Heart left ventricle (tissue), 16 donors: ENCODE results near the gene EHD4. TPM values are rescaled to one million over a fixed set of nuclear protein-coding genes. Genes with fewer than 3 reads are reported as not detected.

Experiments
- ATAC-seq, 4 donors: fragments of 200-7000 bp; cut with Tn5 transposase; one replicate each; pipeline ENCODE4 v1.9.1; 2020 to 2022; ENCODE audit warnings: moderate library complexity in 4 of 4, mild to moderate bottlenecking in 3 of 4, moderate number of reproducible peaks in 1 of 4
- DNase-seq, 5 donors: peaks; one replicate each; pipeline ENCODE4 v3.0.0-alpha.2; 2020
- H3K27ac ChIP-seq, 12 donors: fragments of 200-600 bp; sonication (generic) in 4 of 12; one replicate each; pipeline versions ENCODE4 v1.5.0 to v1.8.0; 2016 to 2022; ENCODE audit warnings: mild to moderate bottlenecking in 2 of 12
- H3K27me3 ChIP-seq, 9 donors: fragments of 200-600 bp; sonication (generic) in 2 of 9; one replicate each; pipeline versions ENCODE4 v1.5.1 to v1.8.0; 2016 to 2022; ENCODE audit warnings: mild to moderate bottlenecking in 3 of 9
- H3K36me3 ChIP-seq, 9 donors: fragments of 200-600 bp; sonication (generic) in 2 of 9; one replicate each; pipeline versions ENCODE4 v1.5.0 to v1.8.0; 2018 to 2022; ENCODE audit warnings: mild to moderate bottlenecking in 2 of 9
- H3K4me1 ChIP-seq, 12 donors: fragments of 200-600 bp; sonication (generic) in 4 of 12; one replicate each; pipeline versions ENCODE4 v1.5.0 to v1.8.0; 2016 to 2022; ENCODE audit warnings: mild to moderate bottlenecking in 3 of 12
- H3K4me3 ChIP-seq, 12 donors: fragments of 200-600 bp; sonication (generic) in 4 of 12; one replicate each; pipeline versions ENCODE4 v1.5.0 to v1.8.0; 2017 to 2022; ENCODE audit warnings: mild to moderate bottlenecking in 9 of 12, moderate library complexity in 4 of 12
- H3K9me3 ChIP-seq, 12 donors: fragments of 200-600 bp; sonication (generic) in 4 of 12; one replicate each; pipeline versions ENCODE4 v1.5.0 to v1.8.0; 2016 to 2022; ENCODE audit warnings: mild to moderate bottlenecking in 1 of 12
- CTCF ChIP-seq, 12 donors: fragments of 200-600 bp; sonication (generic) in 4 of 12; IDR thresholded peaks; one replicate each; pipeline versions ENCODE4 v1.5.0 to v1.8.0; 2018 to 2022; ENCODE audit warnings: antibody characterized with exemption in 12 of 12, mild to moderate bottlenecking in 5 of 12
- POLR2A ChIP-seq, 2 donors: fragments of 450-650 bp; IDR thresholded peaks; one replicate each; pipeline ENCODE4 v1.6.1; 2017; ENCODE audit warnings: antibody characterized with exemption in 2 of 2, mild to moderate bottlenecking in 2 of 2, moderate library complexity in 2 of 2
- WGBS, 4 donors: extraction: QIAGEN DNeasy Blood & Tissue Kit in 2 of 4; methylation state at CpG; one replicate each; pipeline versions ENCODE4 v1.1.5 to v1.1.7; 2013 to 2018; 5-methylcytosine and 5-hydroxymethylcytosine counted together
- intact Hi-C, 10 donors: fragments of 100-400 bp; cut with DNase I; formaldehyde crosslinking; loops; one replicate each; pipeline versions ENCODE4 v1.11.1 to v1.14.2; 2022
- polyA plus RNA-seq, 2 donors: library from polyadenylated mRNA; stranded (reverse); fragments of 200-250 nt; gene quantifications; one replicate each; pipeline ENCODE4 v1.2.3, GENCODE V29; 2013
- total RNA-seq, 9 donors: library from RNA; depleted of rRNA in 2 of 9; stranded (reverse); fragments of >200 nt in 2 of 9; fragmentation: NEBNext Ultra II Directional in 3 of 9; extraction: Animal tissue kit (Norgen Biotek cat#: 25700) in 3 of 9; gene quantifications; one replicate each; pipeline versions ENCODE4 v1.1.0 to v1.2.4, GENCODE V29; 2016 to 2023
- donor health status: ischemic (EF 13 %, LVEDD 7.1; RV severe dilation, severe dysfunction).
- donor health status: healthy with polysubstance abuse.
- donor health status: DM: no; HTN: yes; CAD: no.
- donor health status: DM: no; HTN: no; CAD: no.
- donor health status: ischemic (EF 25% LVEDD 6.9; RV normal size, moderate dysfunction).
- donor health status: ischemic (EF 25% LVEDD 5.7; RV mildly dilated, moderate dysfunction).
- donor health status: healthy.
- donor health status: DM: yes; HTN: yes; CAD: no.
- donor health status: ischemic (EF 35%, LVEDD 5.7; RV mildly dilated, moderate dysfunction).
- donor health status: nonischemic (EF 11% LVEDD 7.7; RV severe dilation, severe dysfunction).
- donor health status: DM: yes; HTN: yes; CAD: no.
- donor health status: PGD.
- donor health status: ischemic (EF 29% LVEDD 5.4; RV normal size, mild dysfunction).
- donor health status: nonischemic (EF 23%, LVEDD 6.1; RV moderate dilation, normal function).

The EHD4 gene
- total and polyA plus RNA-seq, 11 donors: 25.6 to 70.8 (median 43.9) TPM

GRCh38 chr15:41850482-41851166 lies 121.7 kb downstream of the EHD4 start:
- no peak for ATAC-seq
- intact Hi-C loops: no loop called here
- no peak overlapping the region for H3K27ac ChIP-seq
- no peak for DNase-seq
- no peak overlapping the region for H3K4me3 ChIP-seq
- H3K9me3 ChIP-seq: no peaks in the 10 kb centered on the region
- peaks cover 0 to 36% (median 27%) of the 10 kb centered on the region in 9 donors for H3K36me3 ChIP-seq
- peaks cover 0 to 4% (median 0%) of the 10 kb centered on the region in 9 donors for H3K27me3 ChIP-seq
- TF ChIP-seq CTCF (IDR thresholded peaks at IDR 0.05): no peak
- no peak for TF ChIP-seq POLR2A (IDR thresholded peaks at IDR 0.05)
- 73 to 81% (median 77%) methylated on average over 16 of the region's 16 CpGs for WGBS, 4 donors
- H3K4me1 ChIP-seq: no peaks in the 10 kb centered on the region

- Histone ChIP-seq H3K27ac (no peak overlapping the region), H3K4me1 (no peaks in the 10 kb centered on the region), H3K9me3 (no peaks in the 10 kb centered on the region), H3K27me3 (no peaks in the 10 kb centered on the region), H3K4me3 (no peak overlapping the region), H3K36me3 (peaks cover 0 to 44% (median 32%) of the 10 kb centered on the region in 9 donors)
- no peak for TF ChIP-seq POLR2A (IDR thresholded peaks at IDR 0.05)
- TF ChIP-seq CTCF (IDR thresholded peaks at IDR 0.05): no peak
- no peak for ATAC-seq
- WGBS, 4 donors: 78 to 87% (median 81%) methylated on average over 6 to 8 of the region's 8 CpGs
- intact Hi-C loops: no loop called here
- no peak for DNase-seq
Observed at GRCh38 chr15:41849861-41850260, 122.5 kb downstream of the EHD4 start.

- intact Hi-C loops: no loop called here
- Histone ChIP-seq H3K4me3 (no peak overlapping the region), H3K27ac (no peak overlapping the region), H3K9me3 (no peaks in the 10 kb centered on the region), H3K4me1 (no peaks in the 10 kb centered on the region), H3K27me3 (no peaks in the 10 kb centered on the region), H3K36me3 (peaks cover 0 to 50% (median 39%) of the 10 kb centered on the region in 9 donors)
- no peak for DNase-seq
- no peak for ATAC-seq
- WGBS, 4 donors: 85 to 94% (median 90%) methylated on average over 5 to 6 of the region's 6 CpGs
- no peak for TF ChIP-seq CTCF (IDR thresholded peaks at IDR 0.05)
- TF ChIP-seq POLR2A (IDR thresholded peaks at IDR 0.05): no peak
Observed at GRCh38 chr15:41849204-41849603, 123.2 kb downstream of the EHD4 start.

GRCh38 chr15:41848631-41849030 lies 123.7 kb downstream of the EHD4 start:
- no peak overlapping the region for H3K27ac ChIP-seq
- H3K27me3 ChIP-seq: no peaks in the 10 kb centered on the region
- H3K4me1 ChIP-seq: no peaks in the 10 kb centered on the region
- H3K9me3 ChIP-seq: no peaks in the 10 kb centered on the region
- TF ChIP-seq CTCF (IDR thresholded peaks at IDR 0.05) (no peak), POLR2A (IDR thresholded peaks at IDR 0.05) (no peak)
- ATAC-seq (no peak), DNase-seq (no peak)
- H3K36me3 ChIP-seq: peaks cover 0 to 52% (median 39%) of the 10 kb centered on the region in 9 donors
- WGBS, 4 donors: 80 to 87% (median 82%) methylated on average over 8 to 10 of the region's 10 CpGs
- no peak overlapping the region for H3K4me3 ChIP-seq
- intact Hi-C loops: no loop called here
